ENCODE results near the gene ATP9B.

GRCh38 chr18:79416677-79417052 lies 347.5 kb downstream of the ATP9B start:
- no peak for TF ChIP-seq EZH2 (optimal IDR thresholded peaks at IDR 0.05; ENCODE audit: low read depth, low read length)
- TF ChIP-seq, protein P1, sequence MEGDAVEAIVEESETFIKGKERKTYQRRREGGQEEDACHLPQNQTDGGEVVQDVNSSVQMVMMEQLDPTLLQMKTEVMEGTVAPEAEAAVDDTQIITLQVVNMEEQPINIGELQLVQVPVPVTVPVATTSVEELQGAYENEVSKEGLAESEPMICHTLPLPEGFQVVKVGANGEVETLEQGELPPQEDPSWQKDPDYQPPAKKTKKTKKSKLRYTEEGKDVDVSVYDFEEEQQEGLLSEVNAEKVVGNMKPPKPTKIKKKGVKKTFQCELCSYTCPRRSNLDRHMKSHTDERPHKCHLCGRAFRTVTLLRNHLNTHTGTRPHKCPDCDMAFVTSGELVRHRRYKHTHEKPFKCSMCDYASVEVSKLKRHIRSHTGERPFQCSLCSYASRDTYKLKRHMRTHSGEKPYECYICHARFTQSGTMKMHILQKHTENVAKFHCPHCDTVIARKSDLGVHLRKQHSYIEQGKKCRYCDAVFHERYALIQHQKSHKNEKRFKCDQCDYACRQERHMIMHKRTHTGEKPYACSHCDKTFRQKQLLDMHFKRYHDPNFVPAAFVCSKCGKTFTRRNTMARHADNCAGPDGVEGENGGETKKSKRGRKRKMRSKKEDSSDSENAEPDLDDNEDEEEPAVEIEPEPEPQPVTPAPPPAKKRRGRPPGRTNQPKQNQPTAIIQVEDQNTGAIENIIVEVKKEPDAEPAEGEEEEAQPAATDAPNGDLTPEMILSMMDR (IDR thresholded peaks at IDR 0.05; ENCODE audit: low read length), result no peak
- no peak for TF ChIP-seq EZH2phosphoT487 (IDR thresholded peaks at IDR 0.05; ENCODE audit: low read length)

Data from MM.1S (cell line).